Activated CD4-positive, alpha-beta memory T cell treated with anti-CD3 and anti-CD28 coated beads, Interleukin-2, amount 10 ng/mL, durations not matched to agents 7 days and 5 days (primary cell): ENCODE data around the gene PEX14. TPM values are rescaled to one million over a fixed set of nuclear protein-coding genes. Genes with fewer than 3 reads are reported as not detected.

Source experiments
- CTCF ChIA-PET: fragments of 350-600 bp; sonication (Branson Sonifier 250); formaldehyde crosslinking; loops from one replicate; lab custom pipeline; 2021; ENCODE audit warnings: antibody characterized with exemption, inconsistent platforms; lab: Charles Lee
- POLR2A ChIA-PET: fragments of 350-600 bp; sonication (Branson Sonifier 250); formaldehyde crosslinking; loops from one replicate; lab custom pipeline; 2021; ENCODE audit warnings: antibody characterized with exemption; lab: Charles Lee
- DNase-seq: peaks from one replicate; pipeline ENCODE4 v3.0.0-alpha.2; 2020
- H3K27ac Mint-ChIP-seq: one replicate; pipeline ENCODE4 v1.8.0; 2021; ENCODE audit warnings: mild to moderate bottlenecking, mixed read lengths
- H3K27me3 Mint-ChIP-seq: one replicate; pipeline ENCODE4 v1.8.0; 2021; ENCODE audit warnings: mixed read lengths
- H3K36me3 Mint-ChIP-seq: one replicate; pipeline ENCODE4 v1.8.0; 2021; ENCODE audit warnings: low read depth, mixed read lengths
- H3K4me1 Mint-ChIP-seq: one replicate; pipeline ENCODE4 v1.8.0; 2021; ENCODE audit warnings: mixed read lengths
- H3K4me3 Mint-ChIP-seq: one replicate; pipeline ENCODE4 v1.8.0; 2021; ENCODE audit warnings: mild to moderate bottlenecking, mixed read lengths
- H3K9me3 Mint-ChIP-seq: one replicate; pipeline ENCODE4 v1.8.0; 2021; ENCODE audit warnings: mixed read lengths
- total RNA-seq, 2 experiments: library from RNA; stranded (reverse); gene quantifications; one replicate each; pipeline ENCODE4 v1.2.3, GENCODE V29; 2021

PEX14 gene
- total RNA-seq, 2 experiments from 2014 or later = 18.9 to 20.1 TPM

DNA sequence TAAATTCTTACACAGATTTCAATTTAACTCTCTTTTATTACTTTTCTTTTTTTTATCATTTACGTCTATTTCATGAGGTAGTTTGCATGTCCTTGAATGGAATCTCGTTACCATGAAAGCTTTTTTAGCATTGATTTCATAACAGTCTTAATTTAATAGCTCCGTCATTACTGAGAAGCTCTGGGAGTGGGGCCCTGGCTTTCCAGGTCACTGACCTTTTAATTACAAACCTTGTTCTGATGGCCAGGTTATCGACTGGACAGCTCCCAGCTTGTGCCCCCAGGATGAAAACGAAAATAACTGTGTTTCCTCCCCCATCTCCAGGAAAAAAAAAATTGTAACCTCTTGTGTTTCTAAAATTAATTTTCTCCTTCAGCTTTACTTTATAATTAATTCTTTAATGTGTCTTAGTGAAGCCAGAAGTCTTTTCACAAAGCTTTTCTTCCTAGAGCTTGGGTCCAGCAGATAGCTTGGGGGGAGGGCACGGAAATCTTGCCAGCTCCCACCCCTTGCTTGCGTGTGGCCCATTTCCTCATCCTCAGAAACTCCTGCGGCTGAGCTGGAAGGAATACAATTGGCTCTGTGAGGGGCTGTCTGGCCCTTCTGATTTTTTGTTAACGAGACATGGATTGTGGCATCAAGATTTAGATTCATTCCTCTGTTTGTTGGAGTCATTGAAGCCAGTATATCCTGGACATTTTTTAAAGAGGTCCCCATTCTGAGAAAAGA is 65.7 kb downstream of the PEX14 start:
- Mint-ChIP-seq H3K4me3 (no peak overlapping the region), H3K27ac (no peak overlapping the region), H3K36me3 (peaks cover 22% of the 10 kb centered on the region), H3K27me3 (no peaks in the 10 kb centered on the region), H3K9me3 (no peaks in the 10 kb centered on the region), H3K4me1 (peaks cover 27% of the 10 kb centered on the region)
- ChIA-PET CTCF (interaction anchor here (0.8 to 1.1 kb wide), 2 partner anchors 30 to 46 kb away, joined by 3 to 4 read pairs; no protein-coding TSS in a partner anchor), POLR2A (no interaction called here)
- DNase-seq = no peak

DNA sequence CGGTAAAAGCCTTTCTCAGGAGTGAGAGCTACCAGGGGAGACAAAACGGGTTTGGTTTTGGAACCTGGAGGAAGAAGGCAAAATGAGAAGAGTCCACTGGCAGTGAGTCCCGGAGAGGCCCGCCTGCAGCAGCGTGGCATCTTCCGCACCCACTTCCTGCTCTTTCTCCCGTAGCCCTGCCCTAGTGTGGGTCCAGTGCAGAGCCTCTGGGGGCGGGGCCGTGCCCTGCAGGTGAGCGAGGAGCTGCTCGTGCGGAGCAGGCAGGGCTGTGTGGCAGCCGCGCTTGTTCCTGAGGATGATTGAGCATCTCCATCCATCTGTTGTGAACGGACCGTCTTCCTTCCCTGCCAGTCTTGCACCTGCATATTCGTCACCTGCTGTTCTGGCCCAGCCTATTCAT is 66.5 kb downstream of the PEX14 start:
- H3K36me3 Mint-ChIP-seq = peaks cover 15% of the 10 kb centered on the region
- no peaks in the 10 kb centered on the region for H3K9me3 Mint-ChIP-seq
- H3K27me3 Mint-ChIP-seq = no peaks in the 10 kb centered on the region
- POLR2A ChIA-PET = no interaction called here
- CTCF ChIA-PET = no interaction called here
- H3K27ac Mint-ChIP-seq = no peak overlapping the region
- H3K4me3 Mint-ChIP-seq = no peak overlapping the region
- no peak for DNase-seq
- peaks cover 27% of the 10 kb centered on the region for H3K4me1 Mint-ChIP-seq

DNA sequence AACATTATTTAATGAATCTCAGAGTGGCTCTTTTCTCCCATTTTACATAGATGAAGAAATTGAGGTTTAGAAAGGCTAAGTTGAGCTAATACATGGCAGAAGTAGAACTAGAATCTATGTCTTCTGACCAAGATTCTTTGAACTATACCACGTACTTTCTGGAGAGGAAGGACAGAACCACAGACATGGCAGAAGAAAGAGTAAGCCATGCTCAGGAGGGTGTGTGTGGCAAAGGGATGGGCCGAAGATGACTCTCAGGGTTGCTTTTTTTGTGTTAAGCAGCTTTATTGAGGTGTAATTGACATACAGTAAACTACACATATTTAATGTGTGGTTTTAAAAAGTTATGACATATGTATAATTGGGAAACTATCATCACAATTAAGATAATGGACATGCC is 69.5 kb downstream of the PEX14 start:
- ChIA-PET CTCF (interaction anchor here (1.1 kb wide), 1 partner anchor 37 kb away, joined by 4 read pairs; no protein-coding TSS in a partner anchor), POLR2A (interaction anchor here (1.2 kb wide), 1 partner anchor 33 kb away, joined by 3 read pairs; no protein-coding TSS in a partner anchor)
- no peak for DNase-seq
- H3K27ac Mint-ChIP-seq = no peak overlapping the region
- no peaks in the 10 kb centered on the region for H3K27me3 Mint-ChIP-seq
- no peak overlapping the region for H3K4me3 Mint-ChIP-seq
- H3K4me1 Mint-ChIP-seq = peaks cover 20% of the 10 kb centered on the region
- H3K36me3 Mint-ChIP-seq = peaks cover 11% of the 10 kb centered on the region
- H3K9me3 Mint-ChIP-seq = no peaks in the 10 kb centered on the region

DNA sequence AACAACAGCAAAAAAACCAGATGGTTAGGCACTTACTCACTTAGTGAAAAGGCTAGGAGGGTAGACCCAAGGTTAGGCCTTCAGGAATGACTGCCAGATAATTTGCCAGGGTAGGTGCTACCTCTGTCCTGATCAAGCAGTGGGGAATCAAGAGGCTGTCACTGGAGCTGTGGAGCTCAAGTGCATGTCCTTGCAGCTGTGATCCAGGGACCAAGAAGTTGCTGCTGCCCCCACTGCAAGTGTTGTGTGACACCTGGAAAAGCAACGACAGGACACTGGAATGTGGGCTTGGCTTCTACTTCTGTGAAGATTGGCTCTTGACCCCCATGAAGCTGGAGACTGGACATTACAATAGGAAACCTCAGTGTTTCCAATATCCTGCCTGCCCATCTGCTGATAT is 72.1 kb downstream of the PEX14 start:
- H3K27ac Mint-ChIP-seq = no peak overlapping the region
- ChIA-PET CTCF (no interaction called here), POLR2A (no interaction called here)
- H3K27me3 Mint-ChIP-seq = no peaks in the 10 kb centered on the region
- peaks cover 12% of the 10 kb centered on the region for H3K4me1 Mint-ChIP-seq
- H3K4me3 Mint-ChIP-seq = no peak overlapping the region
- peaks cover 3% of the 10 kb centered on the region for H3K36me3 Mint-ChIP-seq
- DNase-seq = no peak
- H3K9me3 Mint-ChIP-seq = no peaks in the 10 kb centered on the region

DNA sequence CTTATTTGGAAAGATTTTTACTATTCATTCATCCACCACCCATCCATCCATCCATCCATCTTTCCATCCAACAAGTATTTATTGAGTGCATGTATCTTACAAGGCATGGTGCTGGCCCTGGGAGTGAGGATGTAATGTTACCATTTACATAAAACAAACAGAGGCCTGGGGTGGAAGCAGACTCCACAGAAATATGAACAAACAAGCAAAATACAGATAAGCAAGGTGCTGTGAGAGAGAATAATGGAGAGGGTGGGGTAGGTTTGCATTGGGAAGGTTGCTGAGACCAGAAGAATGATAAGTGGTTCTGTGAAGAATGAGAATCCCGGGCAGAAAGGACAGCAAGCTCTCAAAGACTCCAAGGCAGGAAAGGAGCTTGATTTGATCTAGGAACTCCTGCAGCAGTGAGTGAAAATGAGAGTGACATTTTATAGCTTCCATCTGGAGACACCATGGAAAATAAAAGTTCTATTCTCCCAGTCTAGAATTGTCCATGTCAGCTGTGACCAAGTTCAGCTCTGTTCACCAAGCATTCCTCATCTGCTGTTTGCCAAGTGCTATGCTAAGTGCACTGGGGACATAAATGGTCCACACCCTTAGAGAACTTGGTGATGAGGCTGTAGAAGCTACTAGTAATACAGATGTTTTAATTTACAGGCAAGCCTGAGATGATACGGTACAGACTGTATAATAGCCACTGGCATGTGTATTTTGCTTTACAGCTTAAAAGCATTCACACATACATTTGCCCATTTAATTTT is 75.3 kb downstream of the PEX14 start:
- Mint-ChIP-seq H3K27ac (no peak overlapping the region), H3K9me3 (no peaks in the 10 kb centered on the region), H3K27me3 (no peaks in the 10 kb centered on the region), H3K4me3 (no peak overlapping the region), H3K4me1 (no peaks in the 10 kb centered on the region), H3K36me3 (no peaks in the 10 kb centered on the region)
- ChIA-PET POLR2A (interaction anchor here (1.2 kb wide), 1 partner anchor 39 kb away, joined by 4 read pairs; no protein-coding TSS in a partner anchor), CTCF (no interaction called here)
- DNase-seq = no peak

DNA sequence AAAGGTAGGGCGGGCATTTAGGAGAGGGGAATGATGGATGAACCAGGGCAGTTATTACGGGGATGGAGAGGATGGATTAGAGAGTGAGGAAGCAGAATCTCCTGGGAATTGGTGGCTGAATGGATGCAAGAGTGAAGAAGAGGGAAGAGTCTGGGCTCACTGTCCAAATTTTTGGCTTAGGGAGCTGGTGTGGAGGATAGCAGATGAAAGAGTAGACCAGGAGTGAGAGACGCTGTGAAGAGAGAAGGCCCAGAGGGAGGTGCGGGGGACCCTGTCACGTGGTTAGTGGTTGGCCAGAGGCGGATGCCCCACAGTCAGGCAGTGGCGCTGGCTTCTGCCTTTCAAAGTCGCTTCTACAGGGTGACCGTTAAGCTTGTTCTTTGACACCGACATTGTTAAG is 78.4 kb downstream of the PEX14 start:
- H3K4me3 Mint-ChIP-seq = no peak overlapping the region
- ChIA-PET CTCF (no interaction called here), POLR2A (no interaction called here)
- H3K36me3 Mint-ChIP-seq = no peaks in the 10 kb centered on the region
- no peak for DNase-seq
- H3K9me3 Mint-ChIP-seq = no peaks in the 10 kb centered on the region
- no peak overlapping the region for H3K27ac Mint-ChIP-seq
- H3K27me3 Mint-ChIP-seq = no peaks in the 10 kb centered on the region
- H3K4me1 Mint-ChIP-seq = no peaks in the 10 kb centered on the region

DNA sequence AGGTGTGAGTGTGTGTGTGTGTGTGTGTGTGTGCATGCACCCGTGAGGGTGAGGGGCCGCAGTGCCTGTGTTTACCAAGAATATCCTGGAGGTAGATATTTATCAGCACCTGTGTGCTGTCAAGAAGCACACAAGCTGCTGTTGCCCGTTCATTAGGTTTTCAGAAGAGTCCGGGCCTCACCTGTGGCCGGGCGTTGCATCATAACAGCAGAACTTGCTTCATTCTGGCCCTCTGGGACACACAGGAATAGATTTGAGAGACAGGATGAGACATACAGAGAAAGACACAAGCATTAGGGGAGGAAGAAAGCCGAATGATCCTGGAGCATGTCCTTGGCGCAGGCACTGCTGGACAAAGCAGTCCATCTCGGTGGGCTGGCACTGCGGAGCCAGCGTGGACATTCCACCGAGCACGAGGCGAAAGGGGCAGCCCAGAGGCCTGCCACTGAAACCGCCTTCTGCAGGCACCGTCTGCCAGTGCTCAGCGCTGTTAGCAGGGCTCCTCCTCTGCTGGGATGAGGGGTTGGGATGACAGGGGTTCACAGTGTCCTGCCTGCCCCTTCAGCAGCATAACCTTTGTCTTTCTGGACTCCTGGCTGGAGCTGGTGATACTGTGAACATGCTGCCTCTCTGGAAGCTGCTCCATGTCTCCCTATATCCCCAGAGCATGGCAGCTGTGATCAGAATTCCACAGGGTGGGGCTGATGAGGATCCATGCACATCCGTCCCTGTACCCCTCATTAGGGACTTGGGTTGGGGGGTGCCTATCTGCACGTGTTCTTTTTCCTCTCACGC is 81.1 kb downstream of the PEX14 start:
- H3K9me3 Mint-ChIP-seq = no peaks in the 10 kb centered on the region
- no peaks in the 10 kb centered on the region for H3K36me3 Mint-ChIP-seq
- CTCF ChIA-PET = no interaction called here
- no peak for DNase-seq
- H3K27ac Mint-ChIP-seq = no peak overlapping the region
- no peak overlapping the region for H3K4me3 Mint-ChIP-seq
- H3K4me1 Mint-ChIP-seq = no peaks in the 10 kb centered on the region
- H3K27me3 Mint-ChIP-seq = no peaks in the 10 kb centered on the region
- POLR2A ChIA-PET = no interaction called here

DNA sequence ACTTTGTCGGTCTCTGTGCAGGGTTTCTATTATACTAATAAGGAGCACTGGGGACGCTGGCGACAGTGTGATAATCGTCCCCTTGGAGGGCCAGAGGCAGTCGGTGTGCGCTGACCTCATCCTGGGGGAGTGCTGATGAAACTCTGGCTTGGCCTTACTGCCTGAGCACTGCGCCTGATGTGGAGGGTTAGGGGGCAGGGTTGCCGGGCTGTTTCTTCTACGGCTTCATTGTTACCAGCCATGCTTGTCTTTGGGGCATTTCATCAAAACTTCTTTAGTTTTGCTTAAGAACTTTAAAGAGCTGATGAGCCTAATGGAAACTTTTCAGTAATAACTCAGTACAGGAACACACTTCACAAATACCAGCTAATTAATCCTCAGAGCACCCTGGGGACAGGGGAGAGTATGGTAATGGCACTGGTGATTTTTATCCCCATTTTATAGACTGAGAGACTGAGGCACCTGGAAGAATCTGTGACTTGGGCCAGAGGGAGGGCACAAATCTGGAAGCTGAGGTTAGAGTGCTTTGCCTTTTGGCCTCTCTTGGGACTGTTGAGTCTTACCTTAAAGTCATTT is 81.8 kb downstream of the PEX14 start:
- Mint-ChIP-seq H3K36me3 (no peaks in the 10 kb centered on the region), H3K4me1 (no peaks in the 10 kb centered on the region), H3K4me3 (no peak overlapping the region), H3K27me3 (no peaks in the 10 kb centered on the region), H3K27ac (no peak overlapping the region), H3K9me3 (no peaks in the 10 kb centered on the region)
- no peak for DNase-seq
- CTCF ChIA-PET = no interaction called here
- POLR2A ChIA-PET = no interaction called here

DNA sequence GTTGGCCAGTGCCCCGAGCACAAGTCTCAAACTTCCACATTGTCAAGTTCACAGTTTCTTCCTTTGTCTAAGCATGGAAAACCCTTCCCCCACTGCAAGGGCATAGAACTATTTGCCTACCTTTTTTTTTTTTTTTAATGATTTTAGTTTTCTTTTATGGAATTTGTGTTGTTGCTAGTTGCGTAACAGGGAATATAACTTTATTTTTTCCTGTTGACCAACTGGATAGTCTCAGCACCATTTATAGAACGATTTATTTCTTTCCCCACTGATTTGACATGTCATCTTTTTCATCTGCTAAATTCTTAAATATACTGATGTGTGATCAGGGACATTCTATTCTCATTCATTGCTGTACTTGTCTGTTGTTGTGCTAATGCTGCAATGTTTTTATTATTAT is 83.0 kb downstream of the PEX14 start:
- DNase-seq = no peak
- no peaks in the 10 kb centered on the region for H3K36me3 Mint-ChIP-seq
- ChIA-PET CTCF (interaction anchor here (0.7 kb wide), 1 partner anchor 1180 kb away, joined by 3 read pairs; no protein-coding TSS in a partner anchor), POLR2A (no interaction called here)
- no peaks in the 10 kb centered on the region for H3K9me3 Mint-ChIP-seq
- no peak overlapping the region for H3K4me3 Mint-ChIP-seq
- no peak overlapping the region for H3K27ac Mint-ChIP-seq
- no peaks in the 10 kb centered on the region for H3K27me3 Mint-ChIP-seq
- no peaks in the 10 kb centered on the region for H3K4me1 Mint-ChIP-seq

DNA sequence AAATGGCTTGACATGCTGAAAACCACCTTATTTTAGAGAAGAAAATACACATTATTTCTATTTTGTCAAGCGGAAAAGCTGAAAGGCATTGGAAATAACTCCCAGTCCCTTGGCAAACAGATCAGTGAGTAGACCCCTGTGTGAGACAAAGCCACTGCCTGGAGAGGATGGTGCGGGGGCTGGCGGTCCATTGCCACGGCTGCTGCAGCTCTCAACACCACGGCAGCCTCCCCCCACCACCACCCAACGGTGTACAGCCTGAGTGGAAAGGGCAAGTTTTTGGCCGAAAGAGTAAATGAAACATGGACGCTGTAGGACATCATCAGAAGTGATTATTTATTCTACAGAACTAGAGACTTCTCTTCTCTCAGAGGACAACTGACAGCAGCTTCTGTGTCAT is 84.6 kb downstream of the PEX14 start:
- Mint-ChIP-seq H3K4me3 (no peak overlapping the region), H3K36me3 (peaks cover 6% of the 10 kb centered on the region), H3K27me3 (no peaks in the 10 kb centered on the region), H3K4me1 (no peaks in the 10 kb centered on the region), H3K27ac (no peak overlapping the region), H3K9me3 (peaks cover 4% of the 10 kb centered on the region)
- ChIA-PET CTCF (no interaction called here), POLR2A (no interaction called here)
- DNase-seq = no peak

DNA sequence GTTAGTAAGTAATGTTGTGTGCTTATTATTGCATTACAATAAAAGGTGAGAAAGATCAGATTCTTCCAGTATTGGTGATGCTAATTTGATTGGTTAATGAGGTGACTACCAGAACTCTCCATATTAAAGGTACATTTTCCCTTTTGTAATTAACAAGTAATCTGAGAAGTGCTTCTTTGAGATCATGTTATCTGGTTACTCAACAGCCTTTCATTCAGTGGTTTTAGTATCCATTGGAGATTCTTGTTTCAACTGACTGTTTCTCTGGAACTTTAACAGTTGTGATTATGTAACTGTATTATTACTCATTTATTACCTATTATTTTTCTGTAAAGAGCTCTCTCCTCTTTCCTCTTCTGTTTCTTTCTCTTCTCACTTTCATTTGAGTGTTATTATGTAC is 86.7 kb downstream of the PEX14 start:
- peaks cover 4% of the 10 kb centered on the region for H3K9me3 Mint-ChIP-seq
- no peaks in the 10 kb centered on the region for H3K4me1 Mint-ChIP-seq
- ChIA-PET POLR2A (no interaction called here), CTCF (interaction anchor here (1.0 kb wide), 3 partner anchors 13 to 54 kb away, joined by 3 to 4 read pairs (median 3); no protein-coding TSS in a partner anchor)
- no peak for DNase-seq
- no peak overlapping the region for H3K4me3 Mint-ChIP-seq
- H3K27ac Mint-ChIP-seq = no peak overlapping the region
- H3K36me3 Mint-ChIP-seq = peaks cover 6% of the 10 kb centered on the region
- no peaks in the 10 kb centered on the region for H3K27me3 Mint-ChIP-seq

DNA sequence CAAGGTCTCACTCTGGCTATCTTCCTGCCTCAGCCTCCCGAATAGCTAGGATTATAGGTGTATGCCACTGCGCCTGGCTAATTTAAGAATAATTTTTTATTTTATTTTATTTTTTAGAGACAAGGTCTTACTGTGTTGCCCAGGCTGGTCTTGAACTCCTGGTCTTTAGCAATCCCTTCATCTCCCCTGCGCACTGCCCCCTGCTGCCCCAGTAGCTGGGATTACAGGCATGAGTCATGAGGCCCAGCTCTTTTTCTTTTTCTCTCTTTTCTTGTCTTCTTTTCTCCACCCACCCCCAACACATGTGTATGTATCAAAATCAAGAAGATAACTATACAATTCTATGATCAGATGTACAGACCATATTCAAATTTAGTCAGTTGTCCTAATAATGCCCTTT is 87.2 kb downstream of the PEX14 start:
- H3K9me3 Mint-ChIP-seq = peaks cover 4% of the 10 kb centered on the region
- no peak for DNase-seq
- peaks cover 6% of the 10 kb centered on the region for H3K36me3 Mint-ChIP-seq
- H3K27ac Mint-ChIP-seq = no peak overlapping the region
- CTCF ChIA-PET = interaction anchor here (0.5 to 1.0 kb wide), 4 partner anchors 13 to 54 kb away, joined by 3 to 4 read pairs (median 3); no protein-coding TSS in a partner anchor
- no peaks in the 10 kb centered on the region for H3K4me1 Mint-ChIP-seq
- no peaks in the 10 kb centered on the region for H3K27me3 Mint-ChIP-seq
- POLR2A ChIA-PET = no interaction called here
- H3K4me3 Mint-ChIP-seq = no peak overlapping the region
